Uterus (tissue), 4 donors: ENCODE data around the gene NRXN3. TPM values are rescaled to one million over a fixed set of nuclear protein-coding genes. Genes with fewer than 3 reads are reported as not detected.
"Not testable (repeated sequence)": the region's sequence is repeated elsewhere in the genome, so short reads cannot be mapped to it uniquely, and the experiment has no call there.

ENCODE experiments used
- DNase-seq, 2 donors: peaks; one replicate each; pipeline ENCODE4 v3.0.0-alpha.2; 2019 to 2020
- H3K27ac ChIP-seq, 2 donors: fragments of 200-600 bp; sonication (generic); 1 replicate in 1 of 2; 2 replicates in 1 of 2; pipeline ENCODE4 v1.5.1; 2016 to 2018
- H3K27me3 ChIP-seq, 2 donors: fragments of 200-600 bp; sonication (generic); one replicate each; pipeline ENCODE4 v1.5.1; 2018 to 2019; ENCODE audit warnings: control low read depth in 1 of 2
- H3K36me3 ChIP-seq, 2 donors: fragments of 200-600 bp; sonication (generic); one replicate each; pipeline ENCODE4 v1.5.1; 2019; ENCODE audit warnings: control low read depth in 1 of 2
- H3K4me1 ChIP-seq, 2 donors: fragments of 200-600 bp; sonication (generic); one replicate each; pipeline ENCODE4 v1.5.1; 2018 to 2019; ENCODE audit warnings: control low read depth in 1 of 2
- H3K4me3 ChIP-seq, 2 donors: fragments of 200-600 bp; sonication (generic); 1 replicate in 1 of 2; 2 replicates in 1 of 2; pipeline ENCODE4 v1.5.1; 2018 to 2019; ENCODE audit warnings: mild to moderate bottlenecking in 1 of 2
- H3K9me3 ChIP-seq, 2 donors: fragments of 200-600 bp; sonication (generic); one replicate each; pipeline ENCODE4 v1.5.1; 2019; ENCODE audit warnings: control low read depth in 1 of 2
- CTCF ChIP-seq, 4 experiments: fragments of 200-600 bp in 2 of 4; fragments of 450-650 bp in 2 of 4; sonication (generic) in 2 of 4; IDR thresholded peaks; one replicate each; pipeline ENCODE4 v1.5.1; 2016 to 2019; ENCODE audit warnings: antibody characterized with exemption in 4 of 4, mild to moderate bottlenecking in 2 of 4, moderate library complexity in 1 of 4
- POLR2A ChIP-seq, 2 donors: fragments of 450-650 bp; IDR thresholded peaks; one replicate each; pipeline ENCODE4 v1.6.1; 2016; ENCODE audit warnings: antibody characterized with exemption in 2 of 2, mild to moderate bottlenecking in 1 of 2, moderate library complexity in 1 of 2
- intact Hi-C: fragments of 100-400 bp; cut with DNase I; formaldehyde crosslinking; loops from one replicate; pipeline ENCODE4 v1.15.1; 2023; ENCODE audit warnings: low total_unique reads
- total RNA-seq, 4 donors: library from RNA; depleted of rRNA in 3 of 4; stranded (reverse); fragments of >200 nt in 3 of 4; gene quantifications; one replicate each; pipeline versions ENCODE4 v1.1.0 to v1.2.4, GENCODE V29; 2014 to 2023
- donor health status: DM: yes; HTN: yes; CAD: no.

Gene NRXN3
- total RNA-seq, 4 donors from 2014 or later = 2.9 to 17.0 (median 4.4) TPM

- TF ChIP-seq POLR2A (IDR thresholded peaks at IDR 0.05) = no peak
- TF ChIP-seq CTCF (IDR thresholded peaks at IDR 0.05) = no peak
- H3K4me3 ChIP-seq = no peak overlapping the region
- H3K27ac ChIP-seq = no peak overlapping the region
- H3K36me3 ChIP-seq = no peaks in the 10 kb centered on the region
- H3K27me3 ChIP-seq = no peaks in the 10 kb centered on the region
- no peak for DNase-seq
- no peaks in the 10 kb centered on the region for H3K9me3 ChIP-seq
- no peaks in the 10 kb centered on the region for H3K4me1 ChIP-seq
- intact Hi-C loops = no loop called here
Measured at GRCh38 chr14:79758985-79759384, 1588.8 kb downstream of the NRXN3 start.

DNA sequence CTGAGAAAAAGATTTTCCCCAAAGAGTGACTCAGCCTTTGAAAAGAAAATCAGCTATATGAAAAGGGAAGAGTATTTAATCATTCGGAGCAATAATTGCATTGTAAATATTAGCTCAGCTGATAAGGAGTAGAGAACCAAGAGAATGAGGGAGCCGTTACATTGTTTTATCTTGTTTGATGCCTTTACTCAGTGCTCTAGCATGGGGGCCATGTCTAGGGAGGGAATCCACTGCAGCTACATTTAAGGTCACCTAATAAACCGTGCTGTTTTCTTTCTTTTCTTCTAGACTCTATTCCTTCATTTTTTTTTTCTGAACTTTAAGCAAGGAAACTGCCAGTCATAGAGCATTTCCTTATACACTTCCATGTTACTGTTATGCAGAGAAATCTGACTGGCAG is 1594.2 kb downstream of the NRXN3 start:
- intact Hi-C loops = no loop called here

DNA sequence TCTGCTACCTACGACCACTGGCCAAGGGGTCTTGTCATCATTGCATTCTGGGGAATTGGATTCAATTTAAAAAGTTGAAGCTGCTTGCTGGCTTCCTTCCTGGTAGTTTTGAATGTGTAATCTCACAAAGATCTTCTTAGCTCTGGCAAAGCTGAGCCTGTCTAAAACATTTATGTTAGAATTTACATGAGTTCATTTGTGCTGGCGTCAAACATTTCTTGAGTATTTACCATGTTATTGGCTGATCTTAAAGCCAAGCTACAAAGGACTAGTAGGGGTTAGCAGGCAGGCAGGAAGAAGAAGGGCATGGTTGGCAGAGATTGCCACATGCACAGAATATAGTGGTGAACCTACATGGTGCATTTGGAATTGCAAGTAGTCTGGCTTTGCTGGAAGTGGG is 1596.3 kb downstream of the NRXN3 start:
- Histone ChIP-seq H3K9me3 (no peaks in the 10 kb centered on the region), H3K4me1 (no peaks in the 10 kb centered on the region), H3K4me3 (no peak overlapping the region), H3K27ac (no peak overlapping the region), H3K36me3 (no peaks in the 10 kb centered on the region), H3K27me3 (no peaks in the 10 kb centered on the region)
- DNase-seq = no peak
- intact Hi-C loops = no loop called here
- TF ChIP-seq POLR2A (IDR thresholded peaks at IDR 0.05) (no peak), CTCF (IDR thresholded peaks at IDR 0.05) (no peak)

More for the DNA sequence above, 1594.2 kb downstream of the NRXN3 start:
- TF ChIP-seq POLR2A (IDR thresholded peaks at IDR 0.05) = no peak
- TF ChIP-seq CTCF (IDR thresholded peaks at IDR 0.05) = no peak
- Histone ChIP-seq H3K36me3 (no peaks in the 10 kb centered on the region), H3K4me1 (no peaks in the 10 kb centered on the region), H3K9me3 (no peaks in the 10 kb centered on the region), H3K4me3 (no peak overlapping the region), H3K27ac (no peak overlapping the region), H3K27me3 (no peaks in the 10 kb centered on the region)
- DNase-seq = no peak

- H3K27me3 ChIP-seq = no peaks in the 10 kb centered on the region
- H3K27ac ChIP-seq = no peak overlapping the region
- no peaks in the 10 kb centered on the region for H3K9me3 ChIP-seq
- no peak for TF ChIP-seq POLR2A (IDR thresholded peaks at IDR 0.05)
- TF ChIP-seq CTCF (IDR thresholded peaks at IDR 0.05) = no peak
- no peaks in the 10 kb centered on the region for H3K4me1 ChIP-seq
- DNase-seq = no peak
- H3K36me3 ChIP-seq = no peaks in the 10 kb centered on the region
- H3K4me3 ChIP-seq = no peak overlapping the region
- intact Hi-C loops = no loop called here
Measured at GRCh38 chr14:79767251-79767650, 1597.1 kb downstream of the NRXN3 start.

DNA sequence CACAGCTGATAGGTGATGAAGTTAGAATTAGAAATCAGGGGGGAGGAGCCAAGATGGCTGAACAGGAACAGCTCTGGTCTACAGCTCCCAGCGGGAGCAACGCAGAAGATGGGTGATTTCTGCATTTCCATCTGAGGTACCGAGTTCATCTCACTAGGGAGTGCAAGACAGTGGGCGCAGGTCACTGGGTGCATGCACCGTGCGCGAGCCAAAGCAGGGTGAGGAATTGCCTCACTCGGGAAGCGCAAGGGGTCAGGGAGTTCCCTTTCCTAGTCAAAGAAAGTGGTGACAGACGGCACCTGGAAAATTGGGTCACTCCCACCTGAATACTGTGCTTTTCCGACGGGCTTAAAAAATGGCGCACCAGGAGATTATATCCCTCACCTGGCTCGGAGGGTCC is 1597.5 kb downstream of the NRXN3 start:
- DNase-seq, H3K4me1 ChIP-seq, H3K36me3 ChIP-seq, H3K27ac ChIP-seq, H3K4me3 ChIP-seq, intact Hi-C loops, H3K9me3 ChIP-seq, H3K27me3 ChIP-seq: not testable (repeated sequence)

GRCh38 chr14:79781882-79782281 is 1611.7 kb downstream of the NRXN3 start:
- Histone ChIP-seq H3K27ac (no peak overlapping the region), H3K36me3 (no peaks in the 10 kb centered on the region), H3K4me3 (no peak overlapping the region), H3K9me3 (no peaks in the 10 kb centered on the region), H3K27me3 (no peaks in the 10 kb centered on the region), H3K4me1 (no peaks in the 10 kb centered on the region)
- TF ChIP-seq CTCF (IDR thresholded peaks at IDR 0.05) = no peak
- TF ChIP-seq POLR2A (IDR thresholded peaks at IDR 0.05) = no peak
- no peak for DNase-seq
- intact Hi-C loops = no loop called here
